Measurements from ENCODE around the gene YKT6.
"Not testable (repeated sequence)": the region's sequence is repeated elsewhere in the genome, so short reads cannot be mapped to it uniquely, and the experiment has no call there.

YKT6 gene

GRCh38 chr7:44200699-44201461 lies at the start of gene YKT6:
TSS of gene YKT6 (plus strand) at chr7:44200978. CDS start at chr7:44201136, 158 bp downstream.
- DNase-seq (ENCODE audit: low read depth) = peak; percentile 89

- DNase-seq (ENCODE audit: low read depth) = no peak
Measured at GRCh38 chr7:44151956-44152355, 48.8 kb upstream of the YKT6 start.

- no peak for DNase-seq (ENCODE audit: low read depth)
Measured at GRCh38 chr7:44152971-44153947, 47.5 kb upstream of the YKT6 start.

GRCh38 chr7:44153948-44154335 lies 46.8 kb upstream of the YKT6 start:
- DNase-seq (ENCODE audit: low read depth) = no peak

- DNase-seq (ENCODE audit: low read depth) = no peak
Measured at GRCh38 chr7:44154703-44155102, 46.1 kb upstream of the YKT6 start.

GRCh38 chr7:44155191-44156185 lies 45.3 kb upstream of the YKT6 start:
- no peak for DNase-seq (ENCODE audit: low read depth)

- no peak for DNase-seq (ENCODE audit: low read depth)
Measured at GRCh38 chr7:44156453-44157010, 44.2 kb upstream of the YKT6 start.

- no peak for DNase-seq (ENCODE audit: low read depth)
Measured at GRCh38 chr7:44157116-44158080, 43.4 kb upstream of the YKT6 start.

GRCh38 chr7:44158096-44158872 lies 42.5 kb upstream of the YKT6 start:
- DNase-seq (ENCODE audit: low read depth) = no peak

- DNase-seq (ENCODE audit: low read depth) = no peak
Measured at GRCh38 chr7:44158873-44159631, 41.7 kb upstream of the YKT6 start.

GRCh38 chr7:44159824-44160630 lies 40.8 kb upstream of the YKT6 start:
- no peak for DNase-seq (ENCODE audit: low read depth)

GRCh38 chr7:44161371-44161770 lies 39.4 kb upstream of the YKT6 start:
- DNase-seq (ENCODE audit: low read depth) = no peak

GRCh38 chr7:44162179-44162578 lies 38.6 kb upstream of the YKT6 start:
- no peak for DNase-seq (ENCODE audit: low read depth)

- no peak for DNase-seq (ENCODE audit: low read depth)
Measured at GRCh38 chr7:44162785-44163395, 37.9 kb upstream of the YKT6 start.

- DNase-seq (ENCODE audit: low read depth) = no peak
Measured at GRCh38 chr7:44163591-44163990, 37.2 kb upstream of the YKT6 start.

- DNase-seq (ENCODE audit: low read depth) = no peak
Measured at GRCh38 chr7:44167920-44168319, 32.9 kb upstream of the YKT6 start.

GRCh38 chr7:44171901-44172300 lies 28.9 kb upstream of the YKT6 start:
- not testable (repeated sequence) for DNase-seq (ENCODE audit: low read depth)
